Measurements from ENCODE around the gene TLCD4.

DNA sequence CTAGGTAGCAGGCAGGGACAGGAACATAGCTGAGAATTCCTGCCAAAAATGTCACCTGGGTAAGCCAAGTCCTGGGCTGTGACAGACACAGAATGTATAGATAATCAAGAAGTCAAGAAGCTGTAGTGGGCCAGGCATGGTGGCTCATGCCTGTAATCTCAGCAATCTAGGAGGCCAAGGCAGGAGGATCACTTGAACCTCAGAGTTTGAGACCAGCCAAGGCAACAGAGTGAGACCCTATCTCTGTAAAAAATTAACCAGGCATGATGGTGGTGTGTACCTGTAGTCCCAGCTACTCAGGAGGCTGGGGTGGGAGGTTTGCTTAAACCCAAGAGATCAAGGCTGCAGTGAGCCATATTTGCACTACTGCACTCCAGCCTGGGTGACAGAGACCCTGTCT, 41.1 kb upstream of the TLCD4 start:
- TF ChIP-seq, protein P1, sequence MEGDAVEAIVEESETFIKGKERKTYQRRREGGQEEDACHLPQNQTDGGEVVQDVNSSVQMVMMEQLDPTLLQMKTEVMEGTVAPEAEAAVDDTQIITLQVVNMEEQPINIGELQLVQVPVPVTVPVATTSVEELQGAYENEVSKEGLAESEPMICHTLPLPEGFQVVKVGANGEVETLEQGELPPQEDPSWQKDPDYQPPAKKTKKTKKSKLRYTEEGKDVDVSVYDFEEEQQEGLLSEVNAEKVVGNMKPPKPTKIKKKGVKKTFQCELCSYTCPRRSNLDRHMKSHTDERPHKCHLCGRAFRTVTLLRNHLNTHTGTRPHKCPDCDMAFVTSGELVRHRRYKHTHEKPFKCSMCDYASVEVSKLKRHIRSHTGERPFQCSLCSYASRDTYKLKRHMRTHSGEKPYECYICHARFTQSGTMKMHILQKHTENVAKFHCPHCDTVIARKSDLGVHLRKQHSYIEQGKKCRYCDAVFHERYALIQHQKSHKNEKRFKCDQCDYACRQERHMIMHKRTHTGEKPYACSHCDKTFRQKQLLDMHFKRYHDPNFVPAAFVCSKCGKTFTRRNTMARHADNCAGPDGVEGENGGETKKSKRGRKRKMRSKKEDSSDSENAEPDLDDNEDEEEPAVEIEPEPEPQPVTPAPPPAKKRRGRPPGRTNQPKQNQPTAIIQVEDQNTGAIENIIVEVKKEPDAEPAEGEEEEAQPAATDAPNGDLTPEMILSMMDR (IDR thresholded peaks at IDR 0.05; ENCODE audit: low read length) = no peak
- TF ChIP-seq EZH2 (optimal IDR thresholded peaks at IDR 0.05; ENCODE audit: low read depth, low read length) = no peak
- no peak for TF ChIP-seq EZH2phosphoT487 (IDR thresholded peaks at IDR 0.05; ENCODE audit: low read length)
